ENCODE data around the gene COL8A2. TPM values are rescaled to one million over a fixed set of nuclear protein-coding genes. Genes with fewer than 3 reads are reported as not detected.

The COL8A2 gene
- total and polyA plus RNA-seq, 2 donors (not counting 3 experiments of a cell fraction or from before 2014, with no cell fraction given): 1.2 to 1.3 TPM

- dilution Hi-C loops (cut with MboI; ENCODE audit: extremely low pct_ligation_motif_present, low sequenced_read_pairs) (no loop called here), intact Hi-C loops (cut with micrococcal nuclease) (no loop called here)
- no peaks in the 10 kb centered on the region for H3K79me2 ChIP-seq (ENCODE audit: control insufficient read depth, insufficient read depth, low read length)
- H4K20me1 ChIP-seq (replicated peaks; ENCODE audit: control insufficient read depth, extremely low read depth, insufficient read depth, low read length): no peaks in the 10 kb centered on the region
- peak overlapping the region; percentile 40 for H2AFZ ChIP-seq (ENCODE audit: low read depth, low read length)
- ChIA-PET POLR2A (no interaction called here), CTCF (interaction anchor here (0.6 to 1.0 kb wide), 2 partner anchors 9 to 484 kb away, joined by 4 to 5 read pairs; no protein-coding TSS in a partner anchor)
- FAIRE-seq (no peak), DNase-seq (ENCODE audit: low read depth, low spot score) (no peak)
- peaks cover 5 to 9% of the 10 kb centered on the region in 2 experiments for H3K27me3 ChIP-seq (ENCODE audit: control insufficient read depth in 2 of 2, insufficient read depth in 2 of 2, low read length in 2 of 2)
- TF ChIP-seq POLR2A (IDR thresholded peaks at IDR 0.05; ENCODE audit: low read depth, low read length) (no peak), FOS (IDR thresholded peaks at IDR 0.05; ENCODE audit: borderline replicate concordance, insufficient read depth, low read length) (no peak), MAX (IDR thresholded peaks at IDR 0.05; ENCODE audit: insufficient read depth, insufficient read length) (no peak), JUN (IDR thresholded peaks at IDR 0.05; ENCODE audit: borderline replicate concordance, insufficient read depth, insufficient read length, low read depth) (no peak), EZH2 (IDR thresholded peaks at IDR 0.05; ENCODE audit: borderline replicate concordance, low read depth, low read length, severe bottlenecking) (no peak), GATA2 (IDR thresholded peaks at IDR 0.05; ENCODE audit: insufficient read depth, insufficient read length, low read depth, low read length) (no peak)
- BruUV-seq (replicated peaks): no TSS peak
- H3K9ac ChIP-seq (replicated peaks; ENCODE audit: extremely low read depth, insufficient read depth, low read length): no peak overlapping the region
- H3K4me1 ChIP-seq (ENCODE audit: control insufficient read depth, extremely low read depth, insufficient read depth, low read length): no peaks in the 10 kb centered on the region
- H3K27ac ChIP-seq (ENCODE audit: insufficient read depth, low read depth, low read length): no peak overlapping the region
- no peaks in the 10 kb centered on the region for H3K36me3 ChIP-seq (ENCODE audit: control insufficient read depth in 2 of 2, extremely low read depth in 1 of 2, insufficient read depth in 2 of 2, low read length in 2 of 2)
- H3K4me2 ChIP-seq (ENCODE audit: insufficient read depth, low read length): no peak overlapping the region
- no peaks in the 10 kb centered on the region for H3K9me1 ChIP-seq (replicated peaks; ENCODE audit: control insufficient read depth, extremely low read depth, insufficient read depth, low read length)
- no peak overlapping the region for H3K4me3 ChIP-seq (replicated peaks in 1 of 3; ENCODE audit: insufficient read depth in 1 of 3, low read depth in 1 of 3, low read length in 3 of 3)
- no peaks in the 10 kb centered on the region for H3K9me3 ChIP-seq (replicated peaks; ENCODE audit: control insufficient read depth, insufficient read depth, low read length)
These were observed 1.1 kb upstream of the COL8A2 start for GRCh38 chr1:36126005-36126716.

Data from endothelial cell of umbilical vein (primary cell).